Measurements from ENCODE around the gene NSMCE4A. TPM values are rescaled to one million over a fixed set of nuclear protein-coding genes. Genes with fewer than 3 reads are reported as not detected.

Gene NSMCE4A
- total RNA-seq, 4 donors from 2014 or later, result 63.9 to 96.8 (median 82.0) TPM

DNA sequence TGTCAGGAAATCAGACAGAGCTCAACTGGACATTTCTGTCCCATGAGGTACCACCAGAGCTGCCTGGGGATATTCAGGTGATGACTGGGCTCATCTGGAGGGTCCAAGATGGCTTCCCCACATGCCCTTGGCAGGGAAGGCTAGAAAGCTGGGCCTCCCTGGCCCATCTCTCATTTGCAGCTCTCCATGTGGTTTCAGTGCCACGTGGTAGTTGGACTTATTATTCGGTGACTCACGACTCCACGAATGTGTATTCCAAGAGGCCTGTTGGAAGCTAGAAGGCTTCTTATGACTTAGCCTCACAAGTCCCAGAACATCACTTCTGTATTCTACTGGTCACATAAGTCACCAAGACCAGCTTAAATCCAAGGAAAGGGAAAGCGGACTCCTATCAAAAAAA lies 22.8 kb downstream of the NSMCE4A start:
- Histone ChIP-seq H3K4me1 (peaks cover 0 to 10% (median 8%) of the 10 kb centered on the region in 4 donors), H3K36me3 (peaks cover 0 to 52% (median 21%) of the 10 kb centered on the region in 4 donors), H3K27ac (replicated peaks in 1 of 4) (no peak overlapping the region), H3K4me3 (no peak overlapping the region), H3K9me3 (no peaks in the 10 kb centered on the region), H3K27me3 (no peaks in the 10 kb centered on the region)
- no peak for DNase-seq (ENCODE audit: extremely low spot score)
- WGBS, result 93% methylated on average over 5 of the region's 5 CpGs
- no peak for TF ChIP-seq POLR2A (IDR thresholded peaks at IDR 0.05; ENCODE audit: low read depth)
- TF ChIP-seq POLR2AphosphoS5 (IDR thresholded peaks at IDR 0.05), result no peak
- TF ChIP-seq, protein P1, sequence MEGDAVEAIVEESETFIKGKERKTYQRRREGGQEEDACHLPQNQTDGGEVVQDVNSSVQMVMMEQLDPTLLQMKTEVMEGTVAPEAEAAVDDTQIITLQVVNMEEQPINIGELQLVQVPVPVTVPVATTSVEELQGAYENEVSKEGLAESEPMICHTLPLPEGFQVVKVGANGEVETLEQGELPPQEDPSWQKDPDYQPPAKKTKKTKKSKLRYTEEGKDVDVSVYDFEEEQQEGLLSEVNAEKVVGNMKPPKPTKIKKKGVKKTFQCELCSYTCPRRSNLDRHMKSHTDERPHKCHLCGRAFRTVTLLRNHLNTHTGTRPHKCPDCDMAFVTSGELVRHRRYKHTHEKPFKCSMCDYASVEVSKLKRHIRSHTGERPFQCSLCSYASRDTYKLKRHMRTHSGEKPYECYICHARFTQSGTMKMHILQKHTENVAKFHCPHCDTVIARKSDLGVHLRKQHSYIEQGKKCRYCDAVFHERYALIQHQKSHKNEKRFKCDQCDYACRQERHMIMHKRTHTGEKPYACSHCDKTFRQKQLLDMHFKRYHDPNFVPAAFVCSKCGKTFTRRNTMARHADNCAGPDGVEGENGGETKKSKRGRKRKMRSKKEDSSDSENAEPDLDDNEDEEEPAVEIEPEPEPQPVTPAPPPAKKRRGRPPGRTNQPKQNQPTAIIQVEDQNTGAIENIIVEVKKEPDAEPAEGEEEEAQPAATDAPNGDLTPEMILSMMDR (IDR thresholded peaks at IDR 0.05), result no peak
- TF ChIP-seq EP300 (IDR thresholded peaks at IDR 0.05), result no peak
- intact Hi-C loops (cut with DNase I), result no loop called here

DNA sequence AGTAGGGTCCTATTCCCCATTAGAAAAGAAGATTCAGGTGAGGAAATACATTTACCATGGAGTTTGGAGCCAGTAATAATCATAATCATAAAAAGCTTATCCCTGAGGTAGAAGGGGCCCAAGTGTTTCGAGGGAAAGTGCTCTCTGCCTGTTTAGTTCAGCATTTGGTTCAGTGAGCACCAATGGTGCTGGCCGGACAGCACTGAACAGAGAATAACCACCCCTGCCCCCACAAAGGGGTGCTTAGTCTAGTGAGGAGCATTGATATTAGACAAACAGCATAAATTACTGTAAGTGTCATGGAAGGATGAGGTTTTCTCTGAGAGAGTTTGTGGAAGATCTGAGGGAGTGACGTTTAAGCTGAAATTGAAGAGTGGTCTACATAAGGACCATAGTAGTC lies 25.6 kb downstream of the NSMCE4A start:
- Histone ChIP-seq H3K27ac (replicated peaks in 1 of 4) (no peak overlapping the region), H3K27me3 (no peaks in the 10 kb centered on the region), H3K36me3 (peaks cover 0 to 24% (median 3%) of the 10 kb centered on the region in 4 donors), H3K4me1 (peaks cover 0 to 10% (median 8%) of the 10 kb centered on the region in 4 donors), H3K9me3 (no peaks in the 10 kb centered on the region), H3K4me3 (no peak overlapping the region)
- intact Hi-C loops (cut with DNase I), result no loop called here
- TF ChIP-seq EP300 (IDR thresholded peaks at IDR 0.05) (no peak), POLR2A (IDR thresholded peaks at IDR 0.05; ENCODE audit: low read depth) (no peak), POLR2AphosphoS5 (IDR thresholded peaks at IDR 0.05) (no peak)
- TF ChIP-seq, protein P1 (IDR thresholded peaks at IDR 0.05), result no peak
- DNase-seq (ENCODE audit: extremely low spot score), result no peak
- WGBS, result 70% methylated on average over 3 of the region's 3 CpGs

- Histone ChIP-seq H3K4me1 (peaks cover 0 to 10% (median 8%) of the 10 kb centered on the region in 4 donors), H3K36me3 (peaks cover 0 to 20% (median 1%) of the 10 kb centered on the region in 4 donors), H3K27ac (replicated peaks in 1 of 4) (no peak overlapping the region), H3K27me3 (no peaks in the 10 kb centered on the region), H3K9me3 (no peaks in the 10 kb centered on the region), H3K4me3 (no peak overlapping the region)
- intact Hi-C loops (cut with DNase I), result no loop called here
- WGBS, result 42% methylated on average over 2 of the region's 2 CpGs
- no peak for DNase-seq (ENCODE audit: extremely low spot score)
- TF ChIP-seq EP300 (IDR thresholded peaks at IDR 0.05) (no peak), POLR2AphosphoS5 (IDR thresholded peaks at IDR 0.05) (no peak), POLR2A (IDR thresholded peaks at IDR 0.05; ENCODE audit: low read depth) (no peak)
- TF ChIP-seq, protein P1 (IDR thresholded peaks at IDR 0.05), result no peak
Observed at GRCh38 chr10:121949049-121949448, 26.0 kb downstream of the NSMCE4A start.

DNA sequence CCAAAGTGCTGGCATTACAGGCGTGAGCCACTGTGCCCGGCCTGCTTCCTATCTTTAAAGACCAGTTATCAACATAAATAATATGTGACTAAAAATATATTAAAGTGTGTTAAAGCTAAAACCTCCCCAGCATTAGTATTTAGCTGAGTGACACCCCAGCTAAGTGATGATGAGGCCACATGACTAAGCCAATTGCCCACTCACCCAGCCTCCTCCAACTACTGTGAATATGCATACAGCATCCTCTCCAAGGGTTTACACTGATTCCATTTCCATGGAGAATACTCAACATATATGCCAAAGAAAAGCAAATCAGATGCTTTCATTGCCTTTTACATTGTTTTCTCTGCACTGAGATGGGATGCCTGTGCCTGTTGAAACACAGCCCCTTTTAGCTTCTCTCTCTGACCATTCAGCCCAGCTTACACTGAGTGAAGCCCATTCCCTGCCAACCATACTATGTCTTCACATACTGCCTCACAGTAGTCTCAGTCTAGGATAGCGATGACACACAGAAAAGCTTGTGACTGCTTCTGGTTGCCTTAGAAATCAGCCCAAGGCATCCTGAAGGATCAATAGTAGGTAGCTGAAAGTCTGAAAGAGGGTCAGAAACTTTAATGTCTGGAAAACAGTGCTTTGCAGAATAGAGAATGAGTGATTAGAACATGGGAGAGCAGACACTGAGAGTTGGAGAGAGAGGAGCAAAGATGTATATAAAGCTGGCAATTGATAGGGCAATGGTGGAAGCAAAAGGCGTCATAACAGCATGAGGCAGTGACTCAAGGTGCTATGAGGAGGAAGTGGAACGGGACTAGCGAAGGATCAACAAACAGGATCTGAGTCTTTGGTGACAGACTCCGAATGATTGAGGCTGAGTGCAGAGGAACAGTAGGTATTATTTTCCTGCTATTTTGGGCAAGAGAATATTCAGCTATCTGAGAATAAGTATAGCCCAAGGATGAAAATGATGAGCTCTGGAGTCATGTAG lies 27.4 kb downstream of the NSMCE4A start:
- intact Hi-C loops (cut with DNase I), result no loop called here
- Histone ChIP-seq H3K4me1 (peaks cover 0 to 23% (median 11%) of the 10 kb centered on the region in 4 donors), H3K27me3 (no peaks in the 10 kb centered on the region), H3K27ac (replicated peaks in 1 of 4) (no peak overlapping the region), H3K9me3 (no peaks in the 10 kb centered on the region), H3K36me3 (peaks cover 0 to 11% (median 0%) of the 10 kb centered on the region in 4 donors), H3K4me3 (no peak overlapping the region)
- no peak for DNase-seq (ENCODE audit: extremely low spot score)
- no peak for TF ChIP-seq POLR2AphosphoS5 (IDR thresholded peaks at IDR 0.05)
- TF ChIP-seq, protein P1 (IDR thresholded peaks at IDR 0.05), result no peak
- TF ChIP-seq EP300 (IDR thresholded peaks at IDR 0.05), result no peak
- TF ChIP-seq POLR2A (IDR thresholded peaks at IDR 0.05; ENCODE audit: low read depth), result no peak
- WGBS, result 90% methylated on average over 7 of the region's 7 CpGs

All from esophagus muscularis mucosa (tissue), 4 donors.